A549 (cell line): Measurements from ENCODE around the gene VPS13D. TPM values are rescaled to one million over a fixed set of nuclear protein-coding genes. Genes with fewer than 3 reads are reported as not detected.

ENCODE experiments used
- ATAC-seq, 2 experiments: fragments of 200-7000 bp in 1 of 2; fragments of >200 bp in 1 of 2; cut with Nextera tagmentation in 1 of 2; cut with Tn5 transposase in 1 of 2; 3 replicates each; pipeline versions ENCODE4 v1.8.0 to v1.9.1; 2018 to 2020; ENCODE audit warnings: mild to moderate bottlenecking in 1 of 2, moderate library complexity in 1 of 2
- CTCF ChIA-PET: fragments of 300-600 bp; sonication (Branson Sonifier 250); formaldehyde crosslinking; extraction: SDS; loops from one replicate; lab custom pipeline; 2021; ENCODE audit warnings: antibody characterized with exemption, inconsistent platforms; lab: Yijun Ruan, JAX
- POLR2A ChIA-PET: fragments of 350-600 bp; formaldehyde crosslinking; extraction: SDS; loops from one replicate; lab custom pipeline; 2021; ENCODE audit warnings: antibody characterized with exemption, inconsistent platforms; lab: Yijun Ruan, JAX
- DNase-seq, 2 experiments: peaks; one replicate each; pipeline versions ENCODE4 v3.0.0 to v3.0.0-alpha.2; 2011 to 2016; ENCODE audit warnings: low read depth in 1 of 2, low spot score in 1 of 2
- FAIRE-seq: peaks from 2 replicates; lab custom pipeline; 2011; peaks lifted over from hg19 to GRCh38; lab: Jason Lieb, UNC
- H3K27ac ChIP-seq, 2 experiments: fragments of >200 bp; sonication (Bioruptor Twin); formaldehyde crosslinking; 3 replicates each; pipeline ENCODE4 v1.5.1; 2016 to 2017
- H3K4me1 ChIP-seq: fragments of >200 bp; sonication (Bioruptor Twin); formaldehyde crosslinking; 3 replicates; pipeline ENCODE4 v1.6.1; 2016
- H3K4me2 ChIP-seq: fragments of >200 bp; sonication (Bioruptor Twin); formaldehyde crosslinking; 3 replicates; pipeline ENCODE4 v1.6.1; 2016
- H3K4me3 ChIP-seq: fragments of >200 bp; sonication (Bioruptor Twin); formaldehyde crosslinking; 3 replicates; pipeline ENCODE4 v1.5.1; 2016
- H3K9me3 ChIP-seq: fragments of >200 bp; sonication (Bioruptor Twin); formaldehyde crosslinking; 3 replicates; pipeline ENCODE4 v1.6.1; 2016
- CBX8 ChIP-seq: fragments of 200-600 bp; sonication (generic); IDR thresholded peaks from 2 replicates; pipeline ENCODE4 v1.6.1; 2016
- CHD2 ChIP-seq: fragments of 150-350 bp; IDR thresholded peaks from 2 replicates; pipeline ENCODE4 v1.6.1; 2014; ENCODE audit warnings: low read length; ENCODE audit not compliant: partially characterized antibody
- HOXA7 ChIP-seq: fragments of 250-450 bp; sonication (Bioruptor Pico); IDR thresholded peaks from 2 replicates; pipeline ENCODE4 v1.5.0; 2020; ENCODE audit warnings: mild to moderate bottlenecking, moderate library complexity
- JUN ChIP-seq, 2 experiments: fragments of >200 bp; sonication (Bioruptor Twin); formaldehyde crosslinking; IDR thresholded peaks; 2 replicates in 1 of 2; 3 replicates in 1 of 2; pipeline ENCODE4 v1.6.1; 2016 to 2017
- MYC ChIP-seq: IDR thresholded peaks from 2 replicates; pipeline ENCODE4 v1.6.1; 2012; ENCODE audit warnings: mild to moderate bottlenecking, inconsistent platforms, low read length, improper control_type of control experiment, borderline replicate concordance
- NFE2L2 ChIP-seq: fragments of 150-350 bp; conservative IDR thresholded peaks from 2 replicates; pipeline ENCODE4 v1.6.1; 2014; ENCODE audit warnings: low read length
- NPAS2 ChIP-seq: fragments of 250-450 bp; sonication (Bioruptor Pico); IDR thresholded peaks from 2 replicates; pipeline ENCODE4 v1.8.0; 2022; ENCODE audit warnings: mild to moderate bottlenecking, moderate library complexity, borderline replicate concordance
- NR3C1 ChIP-seq: fragments of >200 bp; sonication (Bioruptor Twin); formaldehyde crosslinking; IDR thresholded peaks from 3 replicates; pipeline ENCODE4 v1.6.1; 2017
- PHF8 ChIP-seq: fragments of 200-600 bp; sonication (generic); IDR thresholded peaks from 2 replicates; pipeline ENCODE4 v1.6.1; 2016; ENCODE audit warnings: low read depth, mild to moderate bottlenecking, antibody characterized with exemption, moderate library complexity, borderline replicate concordance
- RAD21 ChIP-seq, 2 experiments: fragments of >200 bp in 1 of 2; sonication (Bioruptor Twin) in 1 of 2; formaldehyde crosslinking in 1 of 2; IDR thresholded peaks in 1 of 2; conservative IDR thresholded peaks in 1 of 2; 2 replicates in 1 of 2; 3 replicates in 1 of 2; pipeline ENCODE4 v1.6.1; 2012 to 2018; ENCODE audit warnings: inconsistent platforms in 1 of 2
- RARB ChIP-seq: fragments of 250-450 bp; sonication (Bioruptor Pico); IDR thresholded peaks from 2 replicates; pipeline ENCODE4 v1.8.0; 2021; ENCODE audit warnings: mild to moderate bottlenecking, moderate library complexity
- RFX5 ChIP-seq: fragments of 450-650 bp; IDR thresholded peaks from 2 replicates; pipeline ENCODE4 v1.7.1; 2014; ENCODE audit warnings: antibody characterized with exemption, mild to moderate bottlenecking, moderate library complexity
- TFCP2L1 ChIP-seq: fragments of 250-450 bp; sonication (Bioruptor Pico); IDR thresholded peaks from 2 replicates; pipeline ENCODE4 v1.5.0; 2021; ENCODE audit warnings: mild to moderate bottlenecking
- TP53 ChIP-seq: fragments of 250-450 bp; sonication (Bioruptor Pico); IDR thresholded peaks from 2 replicates; pipeline ENCODE4 v1.5.0; 2021; ENCODE audit warnings: mild to moderate bottlenecking, moderate library complexity
- ZFP36 ChIP-seq: fragments of 450-650 bp; IDR thresholded peaks from 2 replicates; pipeline ENCODE4 v1.6.1; 2014; ENCODE audit warnings: borderline replicate concordance; ENCODE audit not compliant: partially characterized antibody
- WGBS: methylation state at CpG from one replicate; pipeline ENCODE4 v1.1.6; 2017; ENCODE audit errors: missing lambda C conversion rate; 5-methylcytosine and 5-hydroxymethylcytosine counted together
- polyA plus RNA-seq, 4 experiments: library from polyadenylated mRNA; depleted of rRNA in 3 of 4; stranded (reverse); fragments of >200 nt; fragmentation: RNase III in 1 of 4; extraction: RNeasy Plus Mini Kit Qiagen cat#74134 plus additional on column Dnase treatment in 1 of 4; gene quantifications; 2 replicates in 3 of 4; 3 replicates in 1 of 4; pipeline ENCODE4 v1.2.3, GENCODE V29; 2011 to 2017
- TF ChIP-seq, protein P1 (sequence below): fragments of >200 bp; sonication (Bioruptor Twin); formaldehyde crosslinking; IDR thresholded peaks from 3 replicates; pipeline ENCODE4 v1.5.1; 2016
- TF ChIP-seq, protein P2 (sequence below): fragments of 250-450 bp; sonication (Bioruptor Pico); IDR thresholded peaks from 2 replicates; pipeline ENCODE4 v1.5.0; 2021; ENCODE audit warnings: mild to moderate bottlenecking, moderate library complexity, borderline replicate concordance
- TF ChIP-seq, protein P3 (sequence below): IDR thresholded peaks from 2 replicates; pipeline ENCODE4 v1.6.1; 2012
- TF ChIP-seq, protein P4 (sequence below): IDR thresholded peaks from 2 replicates; pipeline ENCODE4 v1.6.1; 2012
- TF ChIP-seq, protein P5 (sequence below): fragments of >200 bp; sonication (Bioruptor Twin); formaldehyde crosslinking; IDR thresholded peaks from 2 replicates; pipeline ENCODE4 v1.6.1; 2016

Gene VPS13D
- polyA plus RNA-seq, 2 of the 4 experiments (the other 2 are of a cell fraction), result 5.4 to 15.9 TPM

DNA sequence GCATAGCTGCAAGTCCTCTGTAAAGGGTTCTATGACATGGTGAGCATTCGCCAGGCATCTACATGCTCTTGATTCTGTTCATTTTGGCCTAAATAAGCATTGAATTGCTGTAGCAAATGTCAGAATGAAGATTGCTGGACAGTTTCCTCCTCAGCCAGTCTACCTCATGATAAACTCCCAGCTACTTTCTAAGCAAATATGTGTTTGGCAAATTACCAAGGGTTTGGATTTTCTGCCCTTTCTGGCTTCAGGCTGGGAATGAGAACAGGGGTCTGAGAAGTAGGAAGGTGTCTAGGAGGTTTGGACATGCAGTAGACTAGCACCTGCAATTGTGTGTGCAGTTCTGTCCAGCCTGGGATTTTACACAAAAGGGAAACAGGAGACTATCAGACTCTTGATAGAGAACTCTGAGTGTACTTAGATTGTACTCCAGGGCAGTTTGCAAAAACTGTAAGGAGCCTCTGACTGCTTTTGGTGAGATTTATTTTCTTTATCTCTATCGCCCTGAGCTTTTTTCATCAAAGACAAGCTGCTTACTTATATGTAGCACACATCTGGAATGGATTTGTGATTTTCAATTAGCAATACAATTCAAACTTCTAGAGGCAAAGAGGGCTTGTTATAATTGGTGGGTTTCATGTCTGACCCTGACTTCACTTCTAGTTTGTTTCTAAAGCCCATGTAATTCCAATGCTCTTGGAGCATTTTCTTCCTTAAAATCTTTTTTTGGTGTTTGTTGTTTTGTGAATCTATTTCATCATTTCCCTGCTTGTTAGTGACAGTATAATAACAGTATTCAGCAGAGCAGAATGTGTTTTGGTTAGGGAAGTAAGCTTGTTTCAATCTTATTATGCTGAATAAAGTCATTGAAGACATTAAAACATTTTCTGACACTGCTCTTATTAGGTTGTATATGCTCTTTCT, 150.8 kb downstream of the VPS13D start (continued):
- TF ChIP-seq, protein P1, sequence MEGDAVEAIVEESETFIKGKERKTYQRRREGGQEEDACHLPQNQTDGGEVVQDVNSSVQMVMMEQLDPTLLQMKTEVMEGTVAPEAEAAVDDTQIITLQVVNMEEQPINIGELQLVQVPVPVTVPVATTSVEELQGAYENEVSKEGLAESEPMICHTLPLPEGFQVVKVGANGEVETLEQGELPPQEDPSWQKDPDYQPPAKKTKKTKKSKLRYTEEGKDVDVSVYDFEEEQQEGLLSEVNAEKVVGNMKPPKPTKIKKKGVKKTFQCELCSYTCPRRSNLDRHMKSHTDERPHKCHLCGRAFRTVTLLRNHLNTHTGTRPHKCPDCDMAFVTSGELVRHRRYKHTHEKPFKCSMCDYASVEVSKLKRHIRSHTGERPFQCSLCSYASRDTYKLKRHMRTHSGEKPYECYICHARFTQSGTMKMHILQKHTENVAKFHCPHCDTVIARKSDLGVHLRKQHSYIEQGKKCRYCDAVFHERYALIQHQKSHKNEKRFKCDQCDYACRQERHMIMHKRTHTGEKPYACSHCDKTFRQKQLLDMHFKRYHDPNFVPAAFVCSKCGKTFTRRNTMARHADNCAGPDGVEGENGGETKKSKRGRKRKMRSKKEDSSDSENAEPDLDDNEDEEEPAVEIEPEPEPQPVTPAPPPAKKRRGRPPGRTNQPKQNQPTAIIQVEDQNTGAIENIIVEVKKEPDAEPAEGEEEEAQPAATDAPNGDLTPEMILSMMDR, result no peak
- no peak for TF ChIP-seq NFE2L2
- TF ChIP-seq RAD21 (conservative IDR thresholded peaks at IDR 0.05 in 1 of 2, IDR thresholded peaks at IDR 0.05 in 1 of 2), result no peak
- TF ChIP-seq, protein P2, sequence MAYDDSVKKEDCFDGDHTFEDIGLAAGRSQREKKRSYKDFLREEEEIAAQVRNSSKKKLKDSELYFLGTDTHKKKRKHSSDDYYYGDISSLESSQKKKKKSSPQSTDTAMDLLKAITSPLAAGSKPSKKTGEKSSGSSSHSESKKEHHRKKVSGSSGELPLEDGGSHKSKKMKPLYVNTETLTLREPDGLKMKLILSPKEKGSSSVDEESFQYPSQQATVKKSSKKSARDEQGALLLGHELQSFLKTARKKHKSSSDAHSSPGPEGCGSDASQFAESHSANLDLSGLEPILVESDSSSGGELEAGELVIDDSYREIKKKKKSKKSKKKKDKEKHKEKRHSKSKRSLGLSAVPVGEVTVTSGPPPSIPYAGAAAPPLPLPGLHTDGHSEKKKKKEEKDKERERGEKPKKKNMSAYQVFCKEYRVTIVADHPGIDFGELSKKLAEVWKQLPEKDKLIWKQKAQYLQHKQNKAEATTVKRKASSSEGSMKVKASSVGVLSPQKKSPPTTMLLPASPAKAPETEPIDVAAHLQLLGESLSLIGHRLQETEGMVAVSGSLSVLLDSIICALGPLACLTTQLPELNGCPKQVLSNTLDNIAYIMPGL (CRISPR knock-in tag), result no peak
- TF ChIP-seq TP53 (CRISPR knock-in tag), result no peak
- TF ChIP-seq, all 56 proteins: peak for 0

DNA sequence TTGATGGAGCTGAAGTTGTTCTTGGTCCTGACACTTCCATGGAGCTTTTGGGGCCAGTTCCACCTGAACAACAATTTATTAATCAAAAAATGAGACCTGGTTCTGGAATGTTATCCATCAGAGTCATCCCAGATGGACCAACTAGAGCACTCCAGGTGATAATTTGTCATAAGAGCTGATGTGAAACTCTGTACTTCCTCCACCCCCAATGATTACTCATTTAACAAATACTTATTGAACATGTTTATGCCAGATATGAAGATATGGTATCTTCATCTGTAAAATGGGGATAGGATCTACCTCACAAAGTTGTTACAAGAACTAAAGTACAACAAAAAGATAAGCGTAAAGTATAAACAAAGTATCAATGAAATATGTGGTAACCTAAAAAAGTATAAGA, 153.2 kb downstream of the VPS13D start:
- FAIRE-seq, result no peak
- Histone ChIP-seq H3K4me3 (no peak overlapping the region), H3K4me2 (no peak overlapping the region)
- ATAC-seq, result no peak
- 91% methylated on average over 1 of the region's 1 CpG for WGBS
- no peak for DNase-seq
- no peak for TF ChIP-seq MYC
- TF ChIP-seq ZFP36, result no peak
- TF ChIP-seq, protein P3, sequence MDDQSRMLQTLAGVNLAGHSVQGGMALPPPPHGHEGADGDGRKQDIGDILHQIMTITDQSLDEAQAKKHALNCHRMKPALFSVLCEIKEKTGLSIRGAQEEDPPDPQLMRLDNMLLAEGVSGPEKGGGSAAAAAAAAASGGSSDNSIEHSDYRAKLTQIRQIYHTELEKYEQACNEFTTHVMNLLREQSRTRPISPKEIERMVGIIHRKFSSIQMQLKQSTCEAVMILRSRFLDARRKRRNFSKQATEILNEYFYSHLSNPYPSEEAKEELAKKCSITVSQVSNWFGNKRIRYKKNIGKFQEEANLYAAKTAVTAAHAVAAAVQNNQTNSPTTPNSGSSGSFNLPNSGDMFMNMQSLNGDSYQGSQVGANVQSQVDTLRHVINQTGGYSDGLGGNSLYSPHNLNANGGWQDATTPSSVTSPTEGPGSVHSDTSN, result no peak
- TF ChIP-seq, protein P2 (CRISPR knock-in tag), result no peak
- no peak for TF ChIP-seq NFE2L2
- TF ChIP-seq NR3C1, result no peak
- no peak for TF ChIP-seq TFCP2L1 (CRISPR knock-in tag)
- no peak for TF ChIP-seq RARB (CRISPR knock-in tag)
- no peak for TF ChIP-seq PHF8
- TF ChIP-seq, protein P4, sequence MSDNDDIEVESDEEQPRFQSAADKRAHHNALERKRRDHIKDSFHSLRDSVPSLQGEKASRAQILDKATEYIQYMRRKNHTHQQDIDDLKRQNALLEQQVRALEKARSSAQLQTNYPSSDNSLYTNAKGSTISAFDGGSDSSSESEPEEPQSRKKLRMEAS, result no peak
- no peak for TF ChIP-seq NPAS2 (CRISPR knock-in tag)
- no peak for TF ChIP-seq JUN (IDR thresholded peaks at IDR 0.05)
- TF ChIP-seq, protein P5, sequence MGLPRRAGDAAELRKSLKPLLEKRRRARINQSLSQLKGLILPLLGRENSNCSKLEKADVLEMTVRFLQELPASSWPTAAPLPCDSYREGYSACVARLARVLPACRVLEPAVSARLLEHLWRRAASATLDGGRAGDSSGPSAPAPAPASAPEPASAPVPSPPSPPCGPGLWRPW, result no peak
- no peak for TF ChIP-seq CBX8
- no peak for TF ChIP-seq RFX5
- TF ChIP-seq, protein P1, result no peak
- TF ChIP-seq CHD2, result no peak
- TF ChIP-seq HOXA7 (CRISPR knock-in tag), result no peak
- TF ChIP-seq, all 56 proteins: peak for 0
- Histone ChIP-seq H3K9me3 (peaks cover 24% of the 10 kb centered on the region), H3K4me1 (peaks cover 28% of the 10 kb centered on the region), H3K27ac (no peak overlapping the region; a peak in 1 of 6 replicates)
- POLR2A ChIA-PET, result no interaction called here
- CTCF ChIA-PET, result no interaction called here
